MM.1S (cell line): ENCODE measurements around the gene PARD3.

Source experiments
- DNase-seq: peaks from one replicate; pipeline ENCODE4 v3.0.0-alpha.2; 2015
- H2AFZ ChIP-seq: fragments of 300-600 bp; sonication (generic); 2 replicates; pipeline ENCODE4 v1.6.0; 2016; ENCODE audit warnings: antibody characterized with exemption, low read length
- H3F3A ChIP-seq: fragments of 300-600 bp; sonication (generic); 2 replicates; pipeline ENCODE4 v1.6.1; 2016; ENCODE audit warnings: mild to moderate bottlenecking, antibody characterized with exemption, low read length, moderate library complexity, mixed read lengths; ENCODE audit not compliant: insufficient read depth
- H3K27ac ChIP-seq: fragments of 300-600 bp; sonication (generic); 2 replicates; pipeline ENCODE4 v1.5.1; 2016; ENCODE audit warnings: mild to moderate bottlenecking, low read length
- H3K27me3 ChIP-seq: fragments of 300-600 bp; sonication (generic); replicated peaks from 2 replicates; pipeline ENCODE4 v1.6.0; 2016; ENCODE audit warnings: low read length; ENCODE audit not compliant: insufficient read depth
- H3K36me3 ChIP-seq: fragments of 300-600 bp; sonication (generic); replicated peaks from 2 replicates; pipeline ENCODE4 v1.6.1; 2016; ENCODE audit warnings: mild to moderate bottlenecking, low read length, mixed read lengths; ENCODE audit not compliant: insufficient read depth
- H3K4me1 ChIP-seq: fragments of 300-600 bp; sonication (generic); 2 replicates; pipeline ENCODE4 v1.6.1; 2016; ENCODE audit warnings: low read length, mixed read lengths
- H3K4me2 ChIP-seq: fragments of 300-600 bp; sonication (generic); 2 replicates; pipeline ENCODE4 v1.6.0; 2016; ENCODE audit warnings: low read depth, low read length
- H3K4me3 ChIP-seq: fragments of 300-600 bp; sonication (generic); 2 replicates; pipeline ENCODE4 v1.5.1; 2016; ENCODE audit warnings: low read length, mixed read lengths
- H3K79me2 ChIP-seq: fragments of 300-600 bp; sonication (generic); 2 replicates; pipeline ENCODE4 v1.6.1; 2016; ENCODE audit warnings: mixed run types, low read length, mixed read lengths
- H3K9ac ChIP-seq: fragments of 300-600 bp; sonication (generic); 2 replicates; pipeline ENCODE4 v1.6.1; 2016; ENCODE audit warnings: low read length, mixed read lengths
- H3K9me2 ChIP-seq: fragments of 300-600 bp; sonication (generic); replicated peaks from 2 replicates; pipeline ENCODE4 v1.6.1; 2016; ENCODE audit warnings: mild to moderate bottlenecking, low read length, mixed read lengths; ENCODE audit not compliant: insufficient read depth
- H3K9me3 ChIP-seq: fragments of 300-600 bp; sonication (generic); replicated peaks from 2 replicates; pipeline ENCODE4 v1.6.1; 2016; ENCODE audit warnings: mild to moderate bottlenecking, low read length, mixed read lengths; ENCODE audit not compliant: insufficient read depth
- H4K20me1 ChIP-seq: fragments of 300-600 bp; sonication (generic); 2 replicates; pipeline ENCODE4 v1.6.1; 2016; ENCODE audit warnings: mild to moderate bottlenecking, low read length, moderate library complexity, mixed read lengths; ENCODE audit not compliant: insufficient read depth
- EZH2 ChIP-seq: fragments of 300-600 bp; sonication (generic); optimal IDR thresholded peaks from 2 replicates; pipeline ENCODE3; 2017; ENCODE audit warnings: low read depth, mild to moderate bottlenecking, antibody characterized with exemption, low read length, mixed read lengths
- EZH2phosphoT487 ChIP-seq: fragments of 300-600 bp; sonication (generic); IDR thresholded peaks from 2 replicates; pipeline ENCODE4 v1.6.1; 2018; ENCODE audit warnings: antibody characterized with exemption, low read length
- TF ChIP-seq, protein P1 (sequence below): fragments of 300-600 bp; sonication (generic); IDR thresholded peaks from 2 replicates; pipeline ENCODE4 v1.5.1; 2016; ENCODE audit warnings: antibody characterized with exemption, low read length, mixed read lengths

PARD3 gene

DNA sequence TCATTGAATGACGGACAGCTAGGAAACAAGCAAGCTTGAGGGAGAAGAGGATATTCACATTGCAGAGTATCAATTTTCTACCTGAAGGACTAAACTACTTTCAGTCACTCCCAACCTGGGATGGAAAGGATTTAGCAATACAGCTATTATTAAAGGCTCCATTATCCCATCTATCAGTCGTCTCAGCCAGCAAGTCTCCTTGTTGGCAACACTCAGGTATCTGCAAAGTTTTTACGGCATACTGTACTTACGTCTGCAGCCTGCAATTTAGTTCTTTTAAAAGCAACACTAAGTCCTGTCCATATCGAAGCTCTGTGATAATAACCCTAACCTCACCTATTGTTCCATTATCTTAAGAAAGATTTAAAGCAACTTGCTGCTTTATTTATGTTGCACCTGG lies 689.4 kb downstream of the PARD3 start:
- no peaks in the 10 kb centered on the region for H3K4me1 ChIP-seq
- no peaks in the 10 kb centered on the region for H3K79me2 ChIP-seq
- H2AFZ ChIP-seq, result no peak overlapping the region
- TF ChIP-seq EZH2 (no peak), EZH2phosphoT487 (no peak)
- TF ChIP-seq, protein P1, sequence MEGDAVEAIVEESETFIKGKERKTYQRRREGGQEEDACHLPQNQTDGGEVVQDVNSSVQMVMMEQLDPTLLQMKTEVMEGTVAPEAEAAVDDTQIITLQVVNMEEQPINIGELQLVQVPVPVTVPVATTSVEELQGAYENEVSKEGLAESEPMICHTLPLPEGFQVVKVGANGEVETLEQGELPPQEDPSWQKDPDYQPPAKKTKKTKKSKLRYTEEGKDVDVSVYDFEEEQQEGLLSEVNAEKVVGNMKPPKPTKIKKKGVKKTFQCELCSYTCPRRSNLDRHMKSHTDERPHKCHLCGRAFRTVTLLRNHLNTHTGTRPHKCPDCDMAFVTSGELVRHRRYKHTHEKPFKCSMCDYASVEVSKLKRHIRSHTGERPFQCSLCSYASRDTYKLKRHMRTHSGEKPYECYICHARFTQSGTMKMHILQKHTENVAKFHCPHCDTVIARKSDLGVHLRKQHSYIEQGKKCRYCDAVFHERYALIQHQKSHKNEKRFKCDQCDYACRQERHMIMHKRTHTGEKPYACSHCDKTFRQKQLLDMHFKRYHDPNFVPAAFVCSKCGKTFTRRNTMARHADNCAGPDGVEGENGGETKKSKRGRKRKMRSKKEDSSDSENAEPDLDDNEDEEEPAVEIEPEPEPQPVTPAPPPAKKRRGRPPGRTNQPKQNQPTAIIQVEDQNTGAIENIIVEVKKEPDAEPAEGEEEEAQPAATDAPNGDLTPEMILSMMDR, result no peak
- no peak overlapping the region for H3K9ac ChIP-seq
- no peak overlapping the region for H3K4me2 ChIP-seq
- no peaks in the 10 kb centered on the region for H3K27me3 ChIP-seq
- no peaks in the 10 kb centered on the region for H4K20me1 ChIP-seq
- no peak overlapping the region for H3K27ac ChIP-seq
- no peak for DNase-seq
- no peaks in the 10 kb centered on the region for H3K36me3 ChIP-seq
- no peaks in the 10 kb centered on the region for H3K9me3 ChIP-seq
- no peaks in the 10 kb centered on the region for H3K9me2 ChIP-seq
- no peaks in the 10 kb centered on the region for H3F3A ChIP-seq
- H3K4me3 ChIP-seq, result no peak overlapping the region

DNA sequence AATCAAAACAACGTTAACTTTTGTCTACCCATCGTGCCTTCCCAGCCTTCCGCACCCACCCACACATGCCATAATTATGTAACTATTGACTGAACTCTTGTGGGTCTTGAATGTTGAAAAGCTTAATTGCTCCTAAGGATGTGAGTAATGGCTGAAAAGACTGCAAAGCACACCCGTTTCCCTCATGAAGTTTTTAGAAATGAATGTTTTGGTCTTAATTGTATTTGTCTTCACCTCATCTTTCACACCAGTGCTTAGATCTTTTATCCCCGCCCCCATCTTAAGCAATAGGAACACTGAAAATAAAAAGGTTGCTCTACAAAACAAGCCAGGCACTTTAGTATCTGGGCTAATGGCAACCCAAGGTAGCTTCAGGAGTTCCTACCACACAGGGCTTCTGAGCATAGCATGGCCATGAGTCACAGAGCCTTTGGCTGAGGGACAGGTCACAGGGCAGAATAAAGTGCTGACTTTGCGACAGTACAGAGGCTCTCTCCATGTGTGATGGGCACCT lies 690.5 kb downstream of the PARD3 start:
- H3K4me2 ChIP-seq, result no peak overlapping the region
- TF ChIP-seq EZH2phosphoT487, result no peak
- TF ChIP-seq EZH2, result no peak
- TF ChIP-seq, protein P1, result no peak
- no peak overlapping the region for H3K9ac ChIP-seq
- H3K36me3 ChIP-seq, result no peaks in the 10 kb centered on the region
- DNase-seq, result no peak
- H3K27me3 ChIP-seq, result no peaks in the 10 kb centered on the region
- no peak overlapping the region for H3K4me3 ChIP-seq
- no peak overlapping the region for H3K27ac ChIP-seq
- no peaks in the 10 kb centered on the region for H3K79me2 ChIP-seq
- no peaks in the 10 kb centered on the region for H3F3A ChIP-seq
- H4K20me1 ChIP-seq, result no peaks in the 10 kb centered on the region
- H3K9me3 ChIP-seq, result no peaks in the 10 kb centered on the region
- H3K4me1 ChIP-seq, result no peaks in the 10 kb centered on the region
- no peak overlapping the region for H2AFZ ChIP-seq
- H3K9me2 ChIP-seq, result no peaks in the 10 kb centered on the region

DNA sequence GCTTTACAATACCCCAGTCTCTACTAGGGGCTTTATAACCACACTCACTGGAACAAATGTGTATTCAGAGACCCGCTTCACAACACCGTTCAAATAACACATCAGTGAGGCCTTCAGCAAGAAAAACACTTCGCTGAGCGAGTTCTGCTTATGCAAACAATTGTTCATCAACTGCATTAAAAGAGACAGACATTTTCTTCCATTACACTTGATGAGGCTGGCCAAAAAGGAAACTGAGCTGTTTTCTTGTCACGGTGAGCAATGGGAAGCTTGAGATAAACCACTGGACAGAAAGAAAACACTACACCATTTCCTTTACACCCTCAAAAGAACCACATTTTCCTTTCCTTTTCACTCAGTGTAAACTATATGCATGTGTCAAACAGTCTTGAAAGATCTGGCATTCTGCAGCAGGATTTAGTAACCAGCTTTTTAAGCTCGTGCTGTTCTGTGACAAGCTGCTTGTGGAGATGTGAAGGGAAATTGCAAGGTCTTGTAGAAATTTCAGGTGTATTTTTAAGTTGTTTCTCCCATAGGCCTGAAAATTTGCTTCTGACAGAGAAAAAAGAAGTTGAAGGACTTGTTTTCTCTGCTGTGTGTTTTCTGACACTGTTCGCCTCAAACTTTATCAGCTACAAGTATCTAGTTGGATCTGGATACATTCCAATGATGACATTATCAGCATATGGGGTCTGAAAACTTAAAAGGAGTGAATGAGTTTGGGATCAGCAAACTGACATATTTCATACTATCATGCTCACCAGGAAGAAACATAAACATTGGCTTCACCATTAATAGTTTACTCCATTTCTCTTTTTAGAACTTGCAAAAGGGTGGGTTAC lies 693.1 kb downstream of the PARD3 start:
- Histone ChIP-seq H3K27ac (no peak overlapping the region), H3F3A (no peaks in the 10 kb centered on the region), H3K4me3 (no peak overlapping the region), H3K4me1 (no peaks in the 10 kb centered on the region), H3K9me2 (no peaks in the 10 kb centered on the region), H3K9me3 (no peaks in the 10 kb centered on the region), H4K20me1 (no peaks in the 10 kb centered on the region), H2AFZ (no peak overlapping the region), H3K4me2 (no peak overlapping the region), H3K79me2 (no peaks in the 10 kb centered on the region), H3K27me3 (no peaks in the 10 kb centered on the region), H3K9ac (no peak overlapping the region), H3K36me3 (no peaks in the 10 kb centered on the region)
- TF ChIP-seq EZH2 (no peak), EZH2phosphoT487 (no peak)
- TF ChIP-seq, protein P1, result no peak
- no peak for DNase-seq
